VCaP (cell line): ENCODE data around the gene VCAN.
A peak's percentile ranks its signal among the peaks of the same experiment; 100 is the strongest.

Experiments used
- H3K27ac ChIP-seq: fragments of 450-650 bp; 2 replicates; pipeline ENCODE4 v1.5.1; 2017
- CTCF ChIP-seq: fragments of 450-650 bp; conservative IDR thresholded peaks from 2 replicates; pipeline ENCODE4 v1.5.1; 2017; ENCODE audit warnings: mild to moderate bottlenecking, moderate library complexity

VCAN gene

GRCh38 chr5:83554133-83554532, 82.6 kb downstream of the VCAN start:
- H3K27ac ChIP-seq, result no peak overlapping the region

GRCh38 chr5:83554686-83555085, 83.1 kb downstream of the VCAN start:
- H3K27ac ChIP-seq, result no peak overlapping the region

More at GRCh38 chr5:83554133-83554532, 82.6 kb downstream of the VCAN start:
- TF ChIP-seq CTCF, result no peak

GRCh38 chr5:83555263-83555662, 83.7 kb downstream of the VCAN start:
- TF ChIP-seq CTCF, result no peak
- H3K27ac ChIP-seq, result no peak overlapping the region

More at GRCh38 chr5:83554686-83555085, 83.1 kb downstream of the VCAN start:
- no peak for TF ChIP-seq CTCF

GRCh38 chr5:83556190-83556589, 84.6 kb downstream of the VCAN start:
- TF ChIP-seq CTCF, result no peak

GRCh38 chr5:83559118-83559785, 87.7 kb downstream of the VCAN start:
- TF ChIP-seq CTCF, result no peak
- H3K27ac ChIP-seq, result no peak overlapping the region

More at GRCh38 chr5:83556190-83556589, 84.6 kb downstream of the VCAN start:
- H3K27ac ChIP-seq, result no peak overlapping the region

GRCh38 chr5:83562071-83562606, 90.6 kb downstream of the VCAN start:
- no peak for TF ChIP-seq CTCF
- no peak overlapping the region for H3K27ac ChIP-seq

- H3K27ac ChIP-seq, result peak overlapping the region; percentile 19; the same call in 1 of the 2 replicates
- TF ChIP-seq CTCF, result no peak
Observed at GRCh38 chr5:83562791-83563557, 91.4 kb downstream of the VCAN start.
